IMR-90 (cell line): ENCODE measurements around the gene SHC4. TPM values are rescaled to one million over a fixed set of nuclear protein-coding genes. Genes with fewer than 3 reads are reported as not detected.

Experiments used
- ATAC-seq: fragments of 200-7000 bp; cut with Tn5 transposase; 2 replicates; pipeline ENCODE4 v1.9.1; 2020; ENCODE audit warnings: low read depth, mild to moderate bottlenecking, moderate library complexity
- BruUV-seq: library from RNA; stranded (reverse); fragments of 400-500 nt; replicated peaks from 2 replicates; lab custom pipeline; 2021; lab: Mats Ljungman, UMichigan
- CTCF ChIA-PET: fragments of 300-600 bp; formaldehyde crosslinking; extraction: SDS; loops from one replicate; lab custom pipeline; 2021; ENCODE audit warnings: antibody characterized with exemption; lab: Yijun Ruan, JAX
- POLR2A ChIA-PET: fragments of 300-600 bp; sonication (Branson Sonifier 250); formaldehyde crosslinking; loops from one replicate; lab custom pipeline; 2022; ENCODE audit warnings: antibody characterized with exemption; ENCODE audit not compliant: unreplicated experiment; lab: Charles Lee
- DNase-seq: peaks from one replicate; pipeline ENCODE4 v3.0.0; 2013
- H2AFZ ChIP-seq: replicated peaks from 2 replicates; pipeline ENCODE3; 2013; ENCODE audit warnings: low read length, mild to moderate bottlenecking; ENCODE audit not compliant: poor library complexity
- H2AK5ac ChIP-seq: 2 replicates; pipeline ENCODE4 v1.6.1; 2013; ENCODE audit warnings: low read depth, low read length, inconsistent platforms
- H2AK9ac ChIP-seq: replicated peaks from 2 replicates; pipeline ENCODE3; 2013; ENCODE audit warnings: mild to moderate bottlenecking, low read depth, low read length, moderate library complexity; ENCODE audit not compliant: poor library complexity
- H2BK120ac ChIP-seq: 2 replicates; pipeline ENCODE4 v1.6.1; 2013; ENCODE audit warnings: low read depth, low read length, inconsistent platforms
- H2BK15ac ChIP-seq: 3 replicates; pipeline ENCODE4 v1.6.1; 2013; ENCODE audit warnings: low read depth, low read length, inconsistent platforms
- H2BK20ac ChIP-seq: 2 replicates; pipeline ENCODE4 v1.6.1; 2013; ENCODE audit warnings: low read depth, mild to moderate bottlenecking, inconsistent platforms, low read length, moderate library complexity
- H2BK5ac ChIP-seq: 2 replicates; pipeline ENCODE4 v1.6.1; 2013; ENCODE audit warnings: mild to moderate bottlenecking, low read depth, low read length, inconsistent platforms; ENCODE audit not compliant: poor library complexity, severe bottlenecking
- H3K14ac ChIP-seq: replicated peaks from 2 replicates; pipeline ENCODE4 v1.6.1; 2013; ENCODE audit warnings: low read depth, low read length, inconsistent platforms
- H3K18ac ChIP-seq: 2 replicates; pipeline ENCODE4 v1.6.1; 2013; ENCODE audit warnings: low read depth, low read length, control low read depth
- H3K23ac ChIP-seq: 2 replicates; pipeline ENCODE4 v1.6.1; 2013; ENCODE audit warnings: low read depth, low read length, inconsistent platforms
- H3K27ac ChIP-seq: 2 replicates; pipeline ENCODE4 v1.5.1; 2013; ENCODE audit warnings: mild to moderate bottlenecking, control low read depth, low read length; ENCODE audit not compliant: insufficient read depth
- H3K27me3 ChIP-seq: 2 replicates; pipeline ENCODE4 v1.6.1; 2013; ENCODE audit warnings: low read length; ENCODE audit not compliant: control insufficient read depth, insufficient read depth
- H3K36me3 ChIP-seq: 2 replicates; pipeline ENCODE4 v1.6.1; 2013; ENCODE audit warnings: low read length, mixed read lengths; ENCODE audit not compliant: control insufficient read depth, insufficient read depth
- H3K4ac ChIP-seq: 2 replicates; pipeline ENCODE4 v1.6.1; 2013; ENCODE audit warnings: low read depth, low read length, inconsistent platforms
- H3K4me1 ChIP-seq: 2 replicates; pipeline ENCODE4 v1.6.1; 2013; ENCODE audit warnings: low read length, mixed read lengths; ENCODE audit not compliant: control insufficient read depth, insufficient read depth
- H3K4me2 ChIP-seq: 2 replicates; pipeline ENCODE4 v1.6.1; 2013; ENCODE audit warnings: low read depth, mild to moderate bottlenecking, control low read depth, low read length, moderate library complexity
- H3K4me3 ChIP-seq: 2 replicates; pipeline ENCODE4 v1.5.1; 2013; ENCODE audit warnings: low read depth, mild to moderate bottlenecking, control low read depth, low read length, moderate library complexity; ENCODE audit not compliant: insufficient read depth
- H3K56ac ChIP-seq: 2 replicates; pipeline ENCODE4 v1.6.1; 2013; ENCODE audit warnings: low read length, inconsistent platforms; ENCODE audit not compliant: insufficient read depth; ENCODE audit errors: extremely low read depth
- H3K79me1 ChIP-seq, 2 experiments: 2 replicates each; pipeline ENCODE4 v1.6.1; 2013; ENCODE audit warnings: low read length in 2 of 2, inconsistent platforms in 1 of 2, low read depth in 1 of 2
- H3K9ac ChIP-seq: 2 replicates; pipeline ENCODE4 v1.6.1; 2013; ENCODE audit warnings: low read depth, low read length, control low read depth
- H3K9me1 ChIP-seq: 2 replicates; pipeline ENCODE4 v1.6.1; 2013; ENCODE audit warnings: low read length, inconsistent platforms; ENCODE audit not compliant: insufficient read depth
- H3K9me3 ChIP-seq: 2 replicates; pipeline ENCODE4 v1.6.1; 2013; ENCODE audit warnings: low read length; ENCODE audit not compliant: control insufficient read depth, insufficient read depth
- H4K20me1 ChIP-seq: 2 replicates; pipeline ENCODE4 v1.6.1; 2013; ENCODE audit warnings: low read length, inconsistent platforms; ENCODE audit not compliant: insufficient read depth
- H4K5ac ChIP-seq: 2 replicates; pipeline ENCODE4 v1.6.1; 2013; ENCODE audit warnings: mild to moderate bottlenecking, low read depth, low read length, control low read depth
- H4K8ac ChIP-seq, 2 experiments: 2 replicates each; pipeline ENCODE4 v1.6.1; 2013; ENCODE audit warnings: low read depth in 2 of 2, low read length in 2 of 2, control low read depth in 1 of 2, inconsistent platforms in 1 of 2
- H4K91ac ChIP-seq: 2 replicates; pipeline ENCODE4 v1.6.1; 2013; ENCODE audit warnings: low read depth, low read length, inconsistent platforms; ENCODE audit not compliant: insufficient read depth
- BHLHE40 ChIP-seq: fragments of 150-350 bp; IDR thresholded peaks from 2 replicates; pipeline ENCODE4 v1.6.1; 2016; ENCODE audit warnings: mild to moderate bottlenecking, low read depth, low read length
- CEBPB ChIP-seq: IDR thresholded peaks from 2 replicates; pipeline ENCODE4 v1.6.1; 2012; ENCODE audit warnings: low read depth, low read length, improper control_type of control experiment
- CHD1 ChIP-seq: IDR thresholded peaks from 2 replicates; pipeline ENCODE4 v1.6.1; 2012; ENCODE audit warnings: low read depth, low read length, improper control_type of control experiment
- CTCF ChIP-seq: conservative IDR thresholded peaks from 2 replicates; pipeline ENCODE4 v1.5.1; 2012; ENCODE audit warnings: mild to moderate bottlenecking, low read depth, low read length, improper control_type of control experiment
- ELK1 ChIP-seq: fragments of 150-350 bp; IDR thresholded peaks from 2 replicates; pipeline ENCODE4 v1.6.1; 2016; ENCODE audit warnings: low read depth, mild to moderate bottlenecking, low read length, moderate library complexity, borderline replicate concordance
- FOS ChIP-seq: fragments of 150-350 bp; IDR thresholded peaks from 2 replicates; pipeline ENCODE4 v1.6.1; 2016; ENCODE audit warnings: low read depth, low read length
- MAFK ChIP-seq: IDR thresholded peaks from 2 replicates; pipeline ENCODE4 v1.6.1; 2012; ENCODE audit warnings: low read depth, low read length, improper control_type of control experiment
- MAZ ChIP-seq: IDR thresholded peaks from 2 replicates; pipeline ENCODE4 v1.6.1; 2012; ENCODE audit warnings: low read depth, mild to moderate bottlenecking, low read length, improper control_type of control experiment, moderate library complexity, borderline replicate concordance
- MXI1 ChIP-seq: IDR thresholded peaks from 2 replicates; pipeline ENCODE4 v1.6.1; 2012; ENCODE audit warnings: low read depth, mild to moderate bottlenecking, low read length, moderate library complexity, borderline replicate concordance
- NFE2L2 ChIP-seq: fragments of 150-350 bp; IDR thresholded peaks from 2 replicates; pipeline ENCODE4 v1.6.1; 2016; ENCODE audit warnings: low read depth, mild to moderate bottlenecking, low read length
- POLR2A ChIP-seq: IDR thresholded peaks from 2 replicates; pipeline ENCODE4 v1.6.1; 2012; ENCODE audit warnings: mild to moderate bottlenecking, low read depth, low read length
- RAD21 ChIP-seq: IDR thresholded peaks from 2 replicates; pipeline ENCODE4 v1.6.1; 2012; ENCODE audit warnings: low read length, improper control_type of control experiment
- RCOR1 ChIP-seq: IDR thresholded peaks from 2 replicates; pipeline ENCODE4 v1.6.1; 2012; ENCODE audit warnings: mild to moderate bottlenecking, low read length, improper control_type of control experiment; ENCODE audit not compliant: insufficient replicate concordance
- RFX5 ChIP-seq: IDR thresholded peaks from 2 replicates; pipeline ENCODE4 v1.8.0; 2012; ENCODE audit warnings: low read depth, mild to moderate bottlenecking, low read length, moderate library complexity
- SMC3 ChIP-seq: fragments of 150-350 bp; IDR thresholded peaks from 2 replicates; pipeline ENCODE4 v1.6.1; 2016; ENCODE audit warnings: low read depth, mild to moderate bottlenecking, antibody characterized with exemption, low read length, moderate library complexity
- USF2 ChIP-seq: fragments of 150-350 bp; IDR thresholded peaks from 2 replicates; pipeline ENCODE4 v1.6.1; 2017; ENCODE audit warnings: mild to moderate bottlenecking, antibody characterized with exemption, low read length, low read depth
- WGBS, 2 experiments: methylation state at CpG; one replicate each; pipeline versions ENCODE4 v1.1.5 to v1.1.7; 2013; ENCODE audit warnings: missing lambda C conversion rate in 2 of 2; ENCODE audit not compliant: insufficient read length in 1 of 2; ENCODE audit errors: extremely low coverage in 2 of 2; 5-methylcytosine and 5-hydroxymethylcytosine counted together
- dilution Hi-C: fragments of 300-500 bp; cut with HindIII; formaldehyde crosslinking; loops from one replicate; pipeline ENCODE4 v1.14.3; 2018; ENCODE audit warnings: low sequenced_read_pairs; ENCODE audit not compliant: unreplicated experiment
- in situ Hi-C: fragments of 300-500 bp; cut with MboI; formaldehyde crosslinking; loops from 3 replicates; pipeline ENCODE4 v1.14.3; 2019; ENCODE audit warnings: low sequenced_read_pairs, inconsistent platforms, mixed read lengths
- intact Hi-C: fragments of 100-400 bp; cut with micrococcal nuclease; formaldehyde crosslinking; loops from 2 replicates; pipeline ENCODE4 v1.10.0; 2022
- polyA plus RNA-seq, 3 experiments: library from polyadenylated mRNA; depleted of rRNA; stranded (reverse); fragments of >200 nt; gene quantifications; 2 replicates each; pipeline ENCODE4 v1.2.3, GENCODE V29; 2012; ENCODE audit warnings: low replicate concordance in 1 of 3
- total RNA-seq: library from RNA; depleted of rRNA; stranded (reverse); fragments of >200 nt; gene quantifications from 2 replicates; pipeline ENCODE4 v1.2.3, GENCODE V29; 2012

SHC4 gene
- total and polyA plus RNA-seq, 2 of the 4 experiments (the other 2 are of a cell fraction) = 0.91 to 2.7 TPM

GRCh38 chr15:48905847-48906246, 57.9 kb downstream of the SHC4 start:
- in situ Hi-C loops (no loop called here), intact Hi-C loops (no loop called here), dilution Hi-C loops (no loop called here)
- no peak overlapping the region for H3K9ac ChIP-seq
- no peak overlapping the region for H4K91ac ChIP-seq
- ChIA-PET CTCF (interaction anchor here (0.8 kb wide), 1 partner anchor 15 kb away, joined by 3 read pairs; no protein-coding TSS in a partner anchor), POLR2A (no interaction called here)
- no peak overlapping the region for H2AK9ac ChIP-seq
- no peak for DNase-seq
- H3K9me1 ChIP-seq = peaks cover 5% of the 10 kb centered on the region; the same call in 1 of the 2 replicates
- no peak overlapping the region for H2BK20ac ChIP-seq
- no peak overlapping the region for H4K5ac ChIP-seq
- no peak for ATAC-seq
- H3K36me3 ChIP-seq = no peaks in the 10 kb centered on the region
- no peaks in the 10 kb centered on the region for H3K27me3 ChIP-seq
- no peak overlapping the region for H3K23ac ChIP-seq
- H4K20me1 ChIP-seq = no peaks in the 10 kb centered on the region
- H3K18ac ChIP-seq = no peak overlapping the region
- H2BK15ac ChIP-seq = no peak overlapping the region
- no peaks in the 10 kb centered on the region; the same call in 1 of the 2 replicates for H3K4me1 ChIP-seq
- H3K56ac ChIP-seq = no peak overlapping the region
- no peak overlapping the region for H3K4ac ChIP-seq
- no peak for TF ChIP-seq ELK1
- TF ChIP-seq FOS = no peak
- no peak for TF ChIP-seq MAZ
- no peak for TF ChIP-seq RCOR1
- no peak for TF ChIP-seq CHD1
- no peak for TF ChIP-seq BHLHE40
- no peak for TF ChIP-seq MAFK
- TF ChIP-seq CEBPB = no peak
- no peak for TF ChIP-seq NFE2L2
- no peak for TF ChIP-seq RFX5
- TF ChIP-seq SMC3 = no peak
- TF ChIP-seq RAD21 = no peak
- TF ChIP-seq USF2 = no peak
- TF ChIP-seq POLR2A = no peak
- TF ChIP-seq MXI1 = no peak
- no peak for TF ChIP-seq CTCF
- no peak overlapping the region for H2AFZ ChIP-seq
- H2BK120ac ChIP-seq = no peak overlapping the region
- H3K9me3 ChIP-seq = no peaks in the 10 kb centered on the region
- no peak overlapping the region for H3K27ac ChIP-seq
- no peak overlapping the region for H3K4me2 ChIP-seq
- no peak overlapping the region for H4K8ac ChIP-seq
- H3K79me1 ChIP-seq = peaks cover 4 to 7% of the 10 kb centered on the region in 2 experiments; a peak in 2 of 4 replicates
- H3K14ac ChIP-seq = no peak overlapping the region
- no TSS peak for BruUV-seq
- no CpG with 5 or more reads among the region's 1 CpG for WGBS, 2 experiments
- no peak overlapping the region for H2AK5ac ChIP-seq
- H3K4me3 ChIP-seq = no peak overlapping the region
- H2BK5ac ChIP-seq = no peak overlapping the region
